Ovary (tissue), 9 donors: Measurements from ENCODE around the gene COMP. TPM values are rescaled to one million over a fixed set of nuclear protein-coding genes. Genes with fewer than 3 reads are reported as not detected.
"Not testable (repeated sequence)": the region's sequence is repeated elsewhere in the genome, so short reads cannot be mapped to it uniquely, and the experiment has no call there.

ENCODE experiments used
- DNase-seq, 5 donors: peaks; one replicate each; pipeline ENCODE4 v3.0.0-alpha.2; 2019 to 2020
- H3K27ac ChIP-seq, 2 donors: fragments of 200-600 bp; one replicate each; pipeline versions ENCODE4 v1.5.1 to v1.8.0; 2019 to 2022
- H3K27me3 ChIP-seq: fragments of 200-600 bp; one replicate; pipeline ENCODE4 v1.8.0; 2022
- H3K36me3 ChIP-seq: fragments of 200-600 bp; sonication (generic); one replicate; pipeline ENCODE4 v1.5.1; 2019
- H3K4me1 ChIP-seq: one replicate; pipeline ENCODE4 v1.8.1; 2013; ENCODE audit warnings: mild to moderate bottlenecking, moderate library complexity; ENCODE audit not compliant: insufficient read depth
- H3K4me3 ChIP-seq: fragments of 200-600 bp; sonication (generic); one replicate; pipeline ENCODE4 v1.5.1; 2017
- H3K9me3 ChIP-seq, 2 donors: fragments of 200-600 bp in 1 of 2; sonication (generic) in 1 of 2; one replicate each; pipeline versions ENCODE4 v1.5.1 to v1.8.1; 2013 to 2019; ENCODE audit warnings: mild to moderate bottlenecking in 1 of 2, moderate library complexity in 1 of 2
- EP300 ChIP-seq: sonication (generic); formaldehyde crosslinking; IDR thresholded peaks from one replicate; pipeline ENCODE4 v1.6.1; 2017; ENCODE audit warnings: antibody characterized with exemption
- POLR2A ChIP-seq: fragments of 450-650 bp; IDR thresholded peaks from one replicate; pipeline ENCODE4 v1.6.1; 2017; ENCODE audit warnings: antibody characterized with exemption, mild to moderate bottlenecking, moderate library complexity
- WGBS, 3 donors: extraction: QIAGEN DNeasy Blood & Tissue Kit in 1 of 3; methylation state at CpG; one replicate each; pipeline versions ENCODE4 v1.1.5 to v1.1.7; 2013 to 2017; 5-methylcytosine and 5-hydroxymethylcytosine counted together
- intact Hi-C, 4 donors: fragments of 100-400 bp; cut with DNase I; formaldehyde crosslinking; loops; one replicate each; pipeline versions ENCODE4 v1.11.0 to v1.15.1; 2022 to 2023
- polyA plus RNA-seq, 2 donors: library from polyadenylated mRNA; stranded (reverse); fragments of 200-250 nt in 1 of 2; fragments of 350-450 nt in 1 of 2; fragmentation: Illumina TruSeq in 1 of 2; extraction: RNeasy Lipid Tissue Mini Kit (QIAGEN cat#74804) in 1 of 2; gene quantifications; one replicate each; pipeline ENCODE4 v1.2.3, GENCODE V29; 2013 to 2014
- total RNA-seq, 7 donors: library from RNA; depleted of rRNA in 2 of 7; stranded (reverse); fragments of >200 nt in 2 of 7; fragmentation: NEBNext Ultra II Directional in 3 of 7; extraction: Animal tissue kit (Norgen Biotek cat#: 25700) in 3 of 7; gene quantifications; one replicate each; pipeline versions ENCODE4 v1.1.0 to v1.2.4, GENCODE V29; 2016 to 2023
- TF ChIP-seq, protein P1 (sequence below), 3 donors: fragments of 450-650 bp in 2 of 3; fragments of 200-600 bp in 1 of 3; IDR thresholded peaks; one replicate each; pipeline versions ENCODE4 v1.5.1 to v1.8.0; 2016 to 2022; ENCODE audit warnings: antibody characterized with exemption in 3 of 3, mild to moderate bottlenecking in 1 of 3
- donor health status: DM: no; HTN: no; CAD: no; lungs with moderate emphysema.
- donor health status: DM: no; HTN: no; CAD: no.
- donor health status: Bipolar disorder and iron deficiency.
- donor health status: DM: yes; HTN: yes; CAD: no.
- donor health status: DM: no; HTN: no; CAD: no.
- donor health status: DM: yes; HTN: yes; CAD: no.

COMP gene
- total and polyA plus RNA-seq, 9 donors = 0.08 to 0.92 (median 0.40) TPM; not detected in 3

DNA sequence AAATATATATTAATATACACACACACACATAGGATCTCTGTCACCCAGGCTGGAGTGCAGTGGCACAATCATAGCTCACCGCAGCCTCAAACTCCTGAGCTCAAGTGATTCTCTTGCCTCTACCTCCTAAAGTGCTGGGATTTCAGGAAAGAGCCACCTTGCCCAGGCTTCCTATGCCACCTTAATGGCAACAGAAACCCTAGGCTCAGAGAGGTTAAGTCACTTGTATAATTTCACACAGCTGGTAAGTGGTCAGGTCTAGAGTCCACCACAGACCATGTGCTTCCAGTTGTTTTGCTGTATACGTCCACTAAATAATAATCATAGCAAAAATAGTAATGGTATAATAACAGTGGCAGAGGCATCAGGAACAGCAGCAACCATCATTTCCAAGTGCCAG is 39.4 kb upstream of the COMP start:
- H3K4me3 ChIP-seq = no peak overlapping the region
- WGBS, 3 donors = 72 to 79% (median 74%) methylated on average over 2 of the region's 2 CpGs
- H3K27ac ChIP-seq = no peak overlapping the region
- no peaks in the 10 kb centered on the region for H3K27me3 ChIP-seq
- intact Hi-C loops = no loop called here
- peaks cover 15% of the 10 kb centered on the region for H3K4me1 ChIP-seq
- DNase-seq = no peak
- TF ChIP-seq EP300 = no peak
- TF ChIP-seq, protein P1, sequence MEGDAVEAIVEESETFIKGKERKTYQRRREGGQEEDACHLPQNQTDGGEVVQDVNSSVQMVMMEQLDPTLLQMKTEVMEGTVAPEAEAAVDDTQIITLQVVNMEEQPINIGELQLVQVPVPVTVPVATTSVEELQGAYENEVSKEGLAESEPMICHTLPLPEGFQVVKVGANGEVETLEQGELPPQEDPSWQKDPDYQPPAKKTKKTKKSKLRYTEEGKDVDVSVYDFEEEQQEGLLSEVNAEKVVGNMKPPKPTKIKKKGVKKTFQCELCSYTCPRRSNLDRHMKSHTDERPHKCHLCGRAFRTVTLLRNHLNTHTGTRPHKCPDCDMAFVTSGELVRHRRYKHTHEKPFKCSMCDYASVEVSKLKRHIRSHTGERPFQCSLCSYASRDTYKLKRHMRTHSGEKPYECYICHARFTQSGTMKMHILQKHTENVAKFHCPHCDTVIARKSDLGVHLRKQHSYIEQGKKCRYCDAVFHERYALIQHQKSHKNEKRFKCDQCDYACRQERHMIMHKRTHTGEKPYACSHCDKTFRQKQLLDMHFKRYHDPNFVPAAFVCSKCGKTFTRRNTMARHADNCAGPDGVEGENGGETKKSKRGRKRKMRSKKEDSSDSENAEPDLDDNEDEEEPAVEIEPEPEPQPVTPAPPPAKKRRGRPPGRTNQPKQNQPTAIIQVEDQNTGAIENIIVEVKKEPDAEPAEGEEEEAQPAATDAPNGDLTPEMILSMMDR (IDR thresholded peaks at IDR 0.05) = no peak
- no peak for TF ChIP-seq POLR2A
- peaks cover 0 to 5% of the 10 kb centered on the region in 2 donors for H3K9me3 ChIP-seq
- H3K36me3 ChIP-seq = no peaks in the 10 kb centered on the region

DNA sequence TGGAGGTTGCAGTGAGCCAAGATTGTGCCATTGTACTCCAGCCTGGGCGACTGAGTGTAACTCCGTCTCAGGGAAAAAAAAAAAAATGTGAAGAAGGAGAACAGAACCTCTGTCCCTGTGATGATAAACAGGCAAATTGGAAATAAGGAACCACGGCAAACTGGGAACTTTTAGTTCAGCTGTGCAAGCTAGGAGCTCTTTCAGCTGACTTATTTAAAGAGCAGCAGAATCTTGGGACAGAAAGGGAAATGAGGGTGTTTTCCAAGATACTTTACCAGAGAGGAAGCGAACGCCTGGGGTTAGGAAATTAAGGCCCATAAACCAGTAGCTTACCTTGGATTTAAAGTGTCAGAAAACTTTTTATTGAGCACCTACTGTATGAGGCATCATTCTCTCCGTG is 37.7 kb upstream of the COMP start:
- no peak for DNase-seq
- H3K4me1 ChIP-seq = peaks cover 7% of the 10 kb centered on the region
- 40 to 48% (median 46%) methylated on average over 6 of the region's 6 CpGs for WGBS, 3 donors
- no peak overlapping the region for H3K27ac ChIP-seq
- intact Hi-C loops = no loop called here
- TF ChIP-seq, protein P1 (IDR thresholded peaks at IDR 0.05) = no peak
- TF ChIP-seq POLR2A = no peak
- no peak for TF ChIP-seq EP300
- no peak overlapping the region for H3K4me3 ChIP-seq
- H3K27me3 ChIP-seq = no peaks in the 10 kb centered on the region
- peaks cover 0 to 5% of the 10 kb centered on the region in 2 donors for H3K9me3 ChIP-seq
- H3K36me3 ChIP-seq = no peaks in the 10 kb centered on the region

DNA sequence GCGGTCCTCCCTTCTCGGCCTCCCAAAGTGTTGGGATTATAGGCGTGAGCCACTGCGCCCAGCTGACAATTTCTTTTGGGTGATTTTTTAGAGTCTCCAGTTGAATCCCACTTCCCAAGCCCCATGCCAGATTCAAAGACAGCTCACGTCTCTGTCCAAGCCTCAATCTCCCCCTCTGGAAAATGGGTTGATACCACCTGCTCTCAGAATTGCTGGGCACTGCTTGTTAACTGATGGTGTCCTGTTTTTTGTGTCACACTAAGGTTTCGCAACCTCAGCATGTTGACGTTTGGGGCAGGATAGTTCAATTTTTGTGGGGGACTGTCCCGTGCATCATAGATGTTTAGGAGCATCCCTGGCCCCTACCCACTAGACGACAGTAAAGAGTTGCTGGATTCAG is 26.5 kb upstream of the COMP start:
- H3K27me3 ChIP-seq = no peaks in the 10 kb centered on the region
- no peak overlapping the region for H3K27ac ChIP-seq
- H3K9me3 ChIP-seq = no peaks in the 10 kb centered on the region
- DNase-seq = no peak
- H3K4me3 ChIP-seq = no peak overlapping the region
- TF ChIP-seq, protein P1 (IDR thresholded peaks at IDR 0.05) = no peak
- no peak for TF ChIP-seq POLR2A
- intact Hi-C loops = no loop called here
- H3K36me3 ChIP-seq = no peaks in the 10 kb centered on the region
- 73 to 88% (median 77%) methylated on average over 9 of the region's 9 CpGs for WGBS, 3 donors
- no peaks in the 10 kb centered on the region for H3K4me1 ChIP-seq

DNA sequence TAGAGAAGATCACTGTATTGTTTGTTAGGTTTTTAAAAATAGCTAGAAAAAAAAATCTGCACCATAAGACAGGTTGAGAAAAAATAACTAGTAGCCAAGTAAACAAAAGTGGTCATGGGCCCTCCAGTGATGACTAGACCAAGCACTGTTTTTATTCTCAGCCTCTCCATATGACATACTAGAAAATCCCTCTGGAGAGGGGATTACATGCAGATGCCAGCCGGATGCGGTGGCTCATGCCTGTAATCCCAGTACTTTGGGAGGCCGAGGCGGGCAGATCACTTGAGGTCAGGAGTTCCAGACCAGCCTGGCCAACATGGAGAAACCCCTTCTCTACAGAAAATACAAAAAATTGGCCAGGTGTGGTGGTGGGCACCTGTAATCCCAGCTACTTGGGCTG is 25.5 kb upstream of the COMP start:
- H3K4me1 ChIP-seq, H3K36me3 ChIP-seq, H3K27ac ChIP-seq, intact Hi-C loops, H3K27me3 ChIP-seq, H3K9me3 ChIP-seq, DNase-seq, H3K4me3 ChIP-seq: not testable (repeated sequence)
- WGBS, 3 donors = 90 to 99% (median 97%) methylated on average over 4 of the region's 4 CpGs

DNA sequence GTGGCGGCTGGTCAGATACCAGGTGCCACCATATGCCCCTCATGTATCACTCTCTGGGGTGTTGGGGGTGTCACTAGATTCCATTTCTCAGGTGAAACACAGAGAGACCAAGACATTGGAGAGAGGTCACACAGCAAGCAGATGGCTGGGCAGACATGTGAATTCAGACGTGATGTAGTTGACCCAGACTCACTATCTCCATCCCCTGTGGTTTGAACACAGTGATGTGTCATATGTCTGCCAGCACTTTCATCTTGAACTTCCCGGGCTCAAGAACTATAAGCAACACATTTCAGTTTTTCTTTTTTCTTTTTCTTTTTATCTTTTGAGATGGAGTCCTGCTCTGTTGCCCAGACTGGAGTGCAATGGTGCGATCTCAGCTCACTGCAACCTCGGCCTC is 24.6 kb upstream of the COMP start:
- no peaks in the 10 kb centered on the region for H3K4me1 ChIP-seq
- TF ChIP-seq POLR2A = no peak
- TF ChIP-seq, protein P1 (IDR thresholded peaks at IDR 0.05) = no peak
- TF ChIP-seq EP300 = no peak
- WGBS, 3 donors = 70 to 80% (median 80%) methylated on average over 5 of the region's 5 CpGs
- no peak overlapping the region for H3K27ac ChIP-seq
- no peaks in the 10 kb centered on the region for H3K36me3 ChIP-seq
- no peaks in the 10 kb centered on the region for H3K9me3 ChIP-seq
- intact Hi-C loops = no loop called here
- no peaks in the 10 kb centered on the region for H3K27me3 ChIP-seq
- no peak for DNase-seq
- no peak overlapping the region for H3K4me3 ChIP-seq
